Measurements from ENCODE around the gene HEYL. TPM values are rescaled to one million over a fixed set of nuclear protein-coding genes. Genes with fewer than 3 reads are reported as not detected.

The HEYL gene
- total and polyA plus RNA-seq, 2 of the 8 experiments (the other 6 are each of a cell fraction or from before 2014, with no cell fraction given) = 1.8 to 3.1 TPM

DNA sequence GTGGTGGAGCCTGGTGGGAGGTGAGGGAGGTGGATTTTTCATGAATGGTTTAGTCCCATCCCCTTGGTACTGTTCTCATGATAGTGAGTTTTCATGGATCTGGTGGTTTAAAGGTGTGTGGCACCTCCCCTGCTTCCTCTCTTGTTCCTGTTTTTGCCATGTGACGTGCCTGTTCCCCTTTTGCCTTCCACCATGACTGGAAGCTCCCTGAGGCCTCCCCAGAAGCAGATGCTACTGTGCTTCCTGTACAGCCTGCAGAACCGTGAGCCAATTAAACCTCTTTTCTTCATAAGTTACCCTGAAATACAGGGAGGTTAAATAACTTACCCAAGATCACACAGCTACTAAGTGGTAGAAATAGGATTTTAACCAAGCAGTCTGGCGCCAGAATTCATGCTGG is 4.3 kb upstream of the HEYL start (continued):
- TF ChIP-seq, protein P1, sequence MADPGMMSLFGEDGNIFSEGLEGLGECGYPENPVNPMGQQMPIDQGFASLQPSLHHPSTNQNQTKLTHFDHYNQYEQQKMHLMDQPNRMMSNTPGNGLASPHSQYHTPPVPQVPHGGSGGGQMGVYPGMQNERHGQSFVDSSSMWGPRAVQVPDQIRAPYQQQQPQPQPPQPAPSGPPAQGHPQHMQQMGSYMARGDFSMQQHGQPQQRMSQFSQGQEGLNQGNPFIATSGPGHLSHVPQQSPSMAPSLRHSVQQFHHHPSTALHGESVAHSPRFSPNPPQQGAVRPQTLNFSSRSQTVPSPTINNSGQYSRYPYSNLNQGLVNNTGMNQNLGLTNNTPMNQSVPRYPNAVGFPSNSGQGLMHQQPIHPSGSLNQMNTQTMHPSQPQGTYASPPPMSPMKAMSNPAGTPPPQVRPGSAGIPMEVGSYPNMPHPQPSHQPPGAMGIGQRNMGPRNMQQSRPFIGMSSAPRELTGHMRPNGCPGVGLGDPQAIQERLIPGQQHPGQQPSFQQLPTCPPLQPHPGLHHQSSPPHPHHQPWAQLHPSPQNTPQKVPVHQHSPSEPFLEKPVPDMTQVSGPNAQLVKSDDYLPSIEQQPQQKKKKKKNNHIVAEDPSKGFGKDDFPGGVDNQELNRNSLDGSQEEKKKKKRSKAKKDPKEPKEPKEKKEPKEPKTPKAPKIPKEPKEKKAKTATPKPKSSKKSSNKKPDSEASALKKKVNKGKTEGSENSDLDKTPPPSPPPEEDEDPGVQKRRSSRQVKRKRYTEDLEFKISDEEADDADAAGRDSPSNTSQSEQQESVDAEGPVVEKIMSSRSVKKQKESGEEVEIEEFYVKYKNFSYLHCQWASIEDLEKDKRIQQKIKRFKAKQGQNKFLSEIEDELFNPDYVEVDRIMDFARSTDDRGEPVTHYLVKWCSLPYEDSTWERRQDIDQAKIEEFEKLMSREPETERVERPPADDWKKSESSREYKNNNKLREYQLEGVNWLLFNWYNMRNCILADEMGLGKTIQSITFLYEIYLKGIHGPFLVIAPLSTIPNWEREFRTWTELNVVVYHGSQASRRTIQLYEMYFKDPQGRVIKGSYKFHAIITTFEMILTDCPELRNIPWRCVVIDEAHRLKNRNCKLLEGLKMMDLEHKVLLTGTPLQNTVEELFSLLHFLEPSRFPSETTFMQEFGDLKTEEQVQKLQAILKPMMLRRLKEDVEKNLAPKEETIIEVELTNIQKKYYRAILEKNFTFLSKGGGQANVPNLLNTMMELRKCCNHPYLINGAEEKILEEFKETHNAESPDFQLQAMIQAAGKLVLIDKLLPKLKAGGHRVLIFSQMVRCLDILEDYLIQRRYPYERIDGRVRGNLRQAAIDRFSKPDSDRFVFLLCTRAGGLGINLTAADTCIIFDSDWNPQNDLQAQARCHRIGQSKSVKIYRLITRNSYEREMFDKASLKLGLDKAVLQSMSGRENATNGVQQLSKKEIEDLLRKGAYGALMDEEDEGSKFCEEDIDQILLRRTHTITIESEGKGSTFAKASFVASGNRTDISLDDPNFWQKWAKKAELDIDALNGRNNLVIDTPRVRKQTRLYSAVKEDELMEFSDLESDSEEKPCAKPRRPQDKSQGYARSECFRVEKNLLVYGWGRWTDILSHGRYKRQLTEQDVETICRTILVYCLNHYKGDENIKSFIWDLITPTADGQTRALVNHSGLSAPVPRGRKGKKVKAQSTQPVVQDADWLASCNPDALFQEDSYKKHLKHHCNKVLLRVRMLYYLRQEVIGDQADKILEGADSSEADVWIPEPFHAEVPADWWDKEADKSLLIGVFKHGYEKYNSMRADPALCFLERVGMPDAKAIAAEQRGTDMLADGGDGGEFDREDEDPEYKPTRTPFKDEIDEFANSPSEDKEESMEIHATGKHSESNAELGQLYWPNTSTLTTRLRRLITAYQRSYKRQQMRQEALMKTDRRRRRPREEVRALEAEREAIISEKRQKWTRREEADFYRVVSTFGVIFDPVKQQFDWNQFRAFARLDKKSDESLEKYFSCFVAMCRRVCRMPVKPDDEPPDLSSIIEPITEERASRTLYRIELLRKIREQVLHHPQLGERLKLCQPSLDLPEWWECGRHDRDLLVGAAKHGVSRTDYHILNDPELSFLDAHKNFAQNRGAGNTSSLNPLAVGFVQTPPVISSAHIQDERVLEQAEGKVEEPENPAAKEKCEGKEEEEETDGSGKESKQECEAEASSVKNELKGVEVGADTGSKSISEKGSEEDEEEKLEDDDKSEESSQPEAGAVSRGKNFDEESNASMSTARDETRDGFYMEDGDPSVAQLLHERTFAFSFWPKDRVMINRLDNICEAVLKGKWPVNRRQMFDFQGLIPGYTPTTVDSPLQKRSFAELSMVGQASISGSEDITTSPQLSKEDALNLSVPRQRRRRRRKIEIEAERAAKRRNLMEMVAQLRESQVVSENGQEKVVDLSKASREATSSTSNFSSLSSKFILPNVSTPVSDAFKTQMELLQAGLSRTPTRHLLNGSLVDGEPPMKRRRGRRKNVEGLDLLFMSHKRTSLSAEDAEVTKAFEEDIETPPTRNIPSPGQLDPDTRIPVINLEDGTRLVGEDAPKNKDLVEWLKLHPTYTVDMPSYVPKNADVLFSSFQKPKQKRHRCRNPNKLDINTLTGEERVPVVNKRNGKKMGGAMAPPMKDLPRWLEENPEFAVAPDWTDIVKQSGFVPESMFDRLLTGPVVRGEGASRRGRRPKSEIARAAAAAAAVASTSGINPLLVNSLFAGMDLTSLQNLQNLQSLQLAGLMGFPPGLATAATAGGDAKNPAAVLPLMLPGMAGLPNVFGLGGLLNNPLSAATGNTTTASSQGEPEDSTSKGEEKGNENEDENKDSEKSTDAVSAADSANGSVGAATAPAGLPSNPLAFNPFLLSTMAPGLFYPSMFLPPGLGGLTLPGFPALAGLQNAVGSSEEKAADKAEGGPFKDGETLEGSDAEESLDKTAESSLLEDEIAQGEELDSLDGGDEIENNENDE (IDR thresholded peaks at IDR 0.05; ENCODE audit: insufficient replicate concordance, low read length) = no peak
- no peak for TF ChIP-seq RFX5 (IDR thresholded peaks at IDR 0.05; ENCODE audit: borderline replicate concordance, low read depth, low read length)
- TF ChIP-seq YY1 (IDR thresholded peaks at IDR 0.05; ENCODE audit: low read depth, low read length) = no peak
- TF ChIP-seq HDAC6 (IDR thresholded peaks at IDR 0.05; ENCODE audit: low read depth, low read length) = no peak
- no peak for TF ChIP-seq RAD21 (IDR thresholded peaks at IDR 0.05 in 1 of 2, conservative IDR thresholded peaks at IDR 0.05 in 1 of 2; ENCODE audit: low read depth in 2 of 2, low read length in 2 of 2)
